Left colon (tissue), 2 donors: ENCODE data around the gene GCNA. TPM values are rescaled to one million over a fixed set of nuclear protein-coding genes. Genes with fewer than 3 reads are reported as not detected.
"Not testable (repeated sequence)": the region's sequence is repeated elsewhere in the genome, so short reads cannot be mapped to it uniquely, and the experiment has no call there.

Experiments
- ATAC-seq: fragments of 200-7000 bp; cut with Tn5 transposase; one replicate; pipeline ENCODE4 v1.9.1; 2020; ENCODE audit warnings: mild to moderate bottlenecking, moderate library complexity
- DNase-seq, 2 donors: peaks; one replicate each; pipeline ENCODE4 v3.0.0-alpha.2; 2020
- intact Hi-C, 2 donors: fragments of 100-400 bp; cut with DNase I in 1 of 2; cut with micrococcal nuclease in 1 of 2; formaldehyde crosslinking; loops; one replicate each; pipeline versions ENCODE4 v1.11.2 to v1.14.0; 2022; cut with DNase I, micrococcal nuclease
- total RNA-seq, 2 donors: library from RNA; stranded (reverse); fragmentation: NEBNext Ultra II Directional; extraction: Animal tissue kit (Norgen Biotek cat#: 25700); gene quantifications; one replicate each; pipeline ENCODE4 v1.2.1, GENCODE V29; 2021
- donor health status: DM: no; HTN: no; CAD: no.
- donor health status: DM: yes; HTN: yes; CAD: no.

Gene GCNA
- total RNA-seq, 2 donors from 2014 or later = 1.1 to 1.2 TPM

- DNase-seq (peak; percentile 66 to 80), ATAC-seq (peak; percentile 58)
- intact Hi-C loops = no loop called here
Observed at GRCh38 chrX:71626576-71626975, 48.3 kb downstream of the GCNA start.

- intact Hi-C loops = no loop called here
- ATAC-seq (peak; percentile 27), DNase-seq (no peak)
Observed at GRCh38 chrX:71627588-71628404, 49.6 kb downstream of the GCNA start.

GRCh38 chrX:71629467-71629866 lies 51.2 kb downstream of the GCNA start:
- intact Hi-C loops = no loop called here
- ATAC-seq (no peak), DNase-seq (no peak)

GRCh38 chrX:71632923-71633657 lies 54.9 kb downstream of the GCNA start:
- ATAC-seq = peak; percentile 22
- DNase-seq = no peak
- intact Hi-C loops = no loop called here

- no peak for ATAC-seq
- intact Hi-C loops = no loop called here
- DNase-seq = no peak
Observed at GRCh38 chrX:71634366-71634765, 56.1 kb downstream of the GCNA start.

DNA sequence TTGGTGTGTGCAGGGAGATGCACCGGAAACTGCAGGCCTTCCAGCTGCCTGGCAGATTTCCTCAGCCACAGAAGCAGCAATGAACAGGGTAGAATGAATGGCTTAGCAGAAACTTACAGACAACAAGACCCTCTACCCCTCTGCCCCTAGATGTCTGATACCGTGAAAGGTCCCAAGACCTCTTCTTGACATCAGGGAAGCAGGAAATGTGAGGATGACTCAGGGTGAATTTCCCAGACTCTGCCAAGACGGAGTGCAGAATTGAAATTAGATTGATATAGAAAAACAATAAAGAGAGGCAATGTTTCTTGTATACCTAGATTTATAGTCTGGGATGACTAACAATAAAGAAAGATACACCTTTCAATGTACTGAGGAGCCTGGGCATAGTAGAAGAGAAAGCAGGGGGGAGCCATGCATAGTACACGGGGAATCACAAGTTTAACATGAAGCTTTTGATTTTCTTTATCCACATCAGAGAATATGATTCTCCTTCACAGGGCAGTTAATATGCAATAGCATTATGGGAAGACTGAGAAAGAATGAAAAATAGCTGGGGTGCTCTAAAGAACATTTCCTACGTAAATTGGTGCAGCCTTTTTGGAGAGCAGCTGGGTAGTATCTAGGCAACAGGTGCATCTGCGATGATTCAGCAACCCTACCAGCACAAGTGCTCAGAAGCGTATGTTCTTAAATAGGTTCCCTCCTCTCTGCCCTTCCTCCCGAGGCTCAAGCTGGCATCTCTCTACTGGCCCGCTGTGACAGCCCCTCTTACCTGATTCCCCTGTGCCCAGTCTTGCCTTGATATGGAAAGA lies 58.4 kb downstream of the GCNA start:
- ATAC-seq = peak; percentile 49
- intact Hi-C loops = no loop called here

DNA sequence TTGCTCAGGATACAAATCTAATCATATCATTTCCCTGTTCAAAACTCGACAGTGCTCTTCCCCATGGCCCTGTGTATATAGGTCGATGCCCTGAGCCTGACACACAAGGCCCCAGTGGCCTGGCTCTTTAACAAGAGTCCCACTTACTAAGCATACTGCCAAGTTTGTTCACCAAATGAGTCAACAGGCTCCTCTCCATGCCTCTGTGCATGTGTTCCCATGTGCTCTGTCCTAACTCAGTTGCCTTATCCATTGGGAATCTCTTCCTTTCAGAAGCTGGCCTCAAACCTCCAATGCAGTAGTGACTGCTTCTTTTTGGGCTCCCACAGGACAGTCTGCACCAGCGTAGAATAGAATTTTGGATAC lies 59.0 kb downstream of the GCNA start:
- peak; percentile 19 for ATAC-seq
- intact Hi-C loops = no loop called here
- DNase-seq = no peak

More for the DNA sequence above, 58.4 kb downstream of the GCNA start:
- DNase-seq = no peak

GRCh38 chrX:71637848-71638247 lies 59.6 kb downstream of the GCNA start:
- ATAC-seq = peak; percentile 49
- intact Hi-C loops = no loop called here
- DNase-seq = no peak

- intact Hi-C loops = no loop called here
- DNase-seq (no peak), ATAC-seq (no peak)
Observed at GRCh38 chrX:71638409-71638808, 60.2 kb downstream of the GCNA start.

DNA sequence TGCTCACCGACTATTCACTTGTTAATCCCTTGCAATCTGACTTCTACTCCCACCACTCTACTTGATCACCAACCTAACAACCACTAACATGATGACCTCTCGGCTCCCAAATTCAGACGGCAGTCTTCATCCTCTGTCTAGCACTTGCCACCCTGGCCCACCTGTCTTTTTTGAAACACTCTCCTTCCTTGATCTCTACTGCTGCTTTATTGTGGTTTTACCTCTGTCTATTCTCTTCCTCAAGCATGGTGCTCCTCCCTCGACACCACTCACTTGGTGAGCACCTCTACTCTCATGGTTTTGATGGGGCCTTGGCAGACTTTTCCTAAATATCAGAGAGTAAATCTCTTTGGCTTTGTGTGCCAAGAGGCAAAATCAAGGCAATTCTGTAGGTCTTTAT lies 61.8 kb downstream of the GCNA start:
- intact Hi-C loops = no loop called here
- no peak for DNase-seq
- no peak for ATAC-seq

DNA sequence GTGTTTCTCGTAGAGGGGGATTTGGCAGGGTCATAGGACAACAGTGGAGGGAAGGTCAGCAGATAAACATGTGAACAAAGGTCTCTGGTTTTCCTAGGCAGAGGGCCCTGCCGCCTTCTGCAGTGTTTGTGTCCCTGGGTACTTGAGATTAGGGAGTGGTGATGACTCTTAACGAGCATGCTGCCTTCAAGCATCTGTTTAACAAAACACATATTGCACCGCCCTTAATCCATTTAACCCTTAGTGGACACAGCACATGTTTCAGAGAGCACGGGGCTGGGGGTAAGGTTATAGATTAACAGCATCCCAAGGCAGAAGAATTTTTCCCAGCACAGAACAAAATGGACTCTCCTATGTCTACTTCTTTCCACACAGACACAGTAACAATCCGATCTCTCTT lies 66.2 kb downstream of the GCNA start:
- intact Hi-C loops, DNase-seq: not testable (repeated sequence)

DNA sequence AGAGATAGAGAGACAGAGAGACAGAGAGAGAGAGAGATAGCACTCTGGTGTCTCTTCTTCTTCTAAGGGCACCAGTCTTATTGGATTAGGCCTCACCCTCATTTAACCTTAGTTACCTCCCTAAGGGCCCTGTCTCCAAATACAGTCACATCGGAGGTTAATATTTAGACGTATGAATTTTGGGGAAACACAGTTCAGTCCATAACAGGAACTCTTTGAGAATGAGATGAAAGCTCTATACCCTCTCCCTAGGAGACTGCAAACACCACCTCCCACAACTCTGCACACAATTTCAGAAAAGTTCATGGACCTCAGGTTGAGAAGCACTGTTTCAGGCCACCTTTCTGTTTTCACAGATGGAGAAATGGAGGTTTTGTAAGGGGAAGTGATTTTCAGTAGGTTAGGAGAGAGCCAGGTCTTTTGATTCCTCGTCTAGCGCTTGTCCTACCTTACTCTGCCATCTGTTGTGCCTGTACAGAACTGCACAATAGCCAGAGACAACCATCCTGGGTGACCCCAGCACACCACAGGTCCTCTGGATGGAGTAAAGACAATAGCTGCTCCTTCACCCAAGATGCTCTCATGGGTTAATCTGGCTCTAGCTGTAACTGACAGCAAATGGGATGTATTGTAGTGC lies 72.2 kb downstream of the GCNA start:
- peak; percentile 97 for ATAC-seq
- DNase-seq = no peak
- intact Hi-C loops = no loop called here

More for the DNA sequence above, 66.2 kb downstream of the GCNA start:
- ATAC-seq = not testable (repeated sequence)

- ATAC-seq = peak; percentile 61
- intact Hi-C loops = no loop called here
- DNase-seq = peak; percentile 37 to 41
Observed at GRCh38 chrX:71652405-71652804, 74.2 kb downstream of the GCNA start.

DNA sequence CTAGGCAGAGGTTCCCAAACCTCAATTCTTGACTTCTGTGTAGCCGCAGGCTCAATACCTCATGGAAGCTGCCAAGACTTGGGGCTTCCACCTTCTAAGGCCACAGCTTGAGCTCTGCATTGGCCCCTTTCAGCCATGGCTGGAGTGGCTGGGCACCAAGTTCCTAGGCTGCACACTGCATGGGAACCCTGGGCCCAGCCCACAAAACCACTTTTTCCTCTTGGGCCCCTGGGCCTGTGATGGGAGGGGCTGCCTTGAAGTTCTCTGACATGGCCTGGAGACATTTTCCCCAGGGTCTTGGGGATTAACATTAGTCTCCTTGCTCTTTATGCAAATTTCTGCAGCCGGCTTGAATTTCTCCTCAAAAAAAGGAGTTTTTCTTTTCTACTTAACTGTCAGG lies 75.1 kb downstream of the GCNA start:
- intact Hi-C loops = no loop called here
- DNase-seq = no peak
- ATAC-seq = no peak

DNA sequence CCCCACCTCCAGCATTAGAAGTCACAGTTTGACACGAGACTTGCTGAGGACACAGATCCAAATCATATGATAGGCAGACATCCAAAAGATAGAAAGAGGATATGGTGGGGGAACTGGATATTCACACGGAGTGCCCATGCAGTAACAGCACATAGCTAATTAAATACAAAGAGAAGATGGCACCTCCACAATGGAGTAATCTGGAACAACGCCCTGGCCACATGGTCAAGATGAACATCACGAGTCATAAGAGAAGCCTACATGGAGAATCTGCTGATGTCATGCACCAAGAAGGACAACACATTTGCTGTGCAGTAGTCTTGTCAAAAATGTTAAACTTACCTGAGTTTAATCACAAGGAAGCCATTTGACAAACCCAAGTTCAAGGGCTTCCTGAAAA lies 79.0 kb downstream of the GCNA start:
- DNase-seq (no peak), ATAC-seq (no peak)
- intact Hi-C loops = no loop called here

- DNase-seq (no peak), ATAC-seq (no peak)
- intact Hi-C loops = no loop called here
Observed at GRCh38 chrX:71659342-71659741, 81.1 kb downstream of the GCNA start.

GRCh38 chrX:71659959-71660358 lies 81.7 kb downstream of the GCNA start:
- DNase-seq = no peak

GRCh38 chrX:71660562-71661416 lies 82.6 kb downstream of the GCNA start:
- no peak for DNase-seq
- ATAC-seq = no peak
- intact Hi-C loops = no loop called here

More at GRCh38 chrX:71659959-71660358, 81.7 kb downstream of the GCNA start:
- intact Hi-C loops = no loop called here
- no peak for ATAC-seq
